GM19328 (cell line): Measurements from ENCODE around the gene ASB12.

Experiments used
- ATAC-seq: cut with Tn5 transposase; IDR thresholded peaks from one replicate; pipeline ENCODE4 v1.9.1; 2021; ENCODE audit warnings: mild to moderate bottlenecking, moderate library complexity; ENCODE audit not compliant: unreplicated experiment

The ASB12 gene

GRCh38 chrX:64186974-64187761, 43.2 kb downstream of the ASB12 start:
- ATAC-seq, result no peak

GRCh38 chrX:64184396-64184795, 46.0 kb downstream of the ASB12 start:
- ATAC-seq, result no peak

DNA sequence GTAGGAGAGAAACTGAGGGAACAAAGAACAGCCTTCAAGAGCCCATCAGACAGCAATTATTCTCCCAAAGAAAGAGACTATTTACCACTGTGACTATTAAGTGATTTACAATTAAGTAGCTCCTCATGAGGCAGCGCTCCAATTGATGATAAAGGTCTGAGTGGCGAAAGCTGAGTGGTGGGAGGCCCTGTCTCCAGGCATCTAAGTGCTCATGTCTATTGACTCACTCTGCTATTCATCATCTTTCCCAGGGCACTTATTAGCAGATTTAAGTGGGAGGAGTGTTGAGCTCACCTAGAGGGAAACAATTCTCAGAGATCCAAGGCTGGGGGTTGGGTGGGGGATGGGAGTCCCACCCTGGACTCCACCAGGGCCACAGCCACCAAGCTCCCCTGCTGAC, 48.2 kb downstream of the ASB12 start:
- ATAC-seq, result no peak

DNA sequence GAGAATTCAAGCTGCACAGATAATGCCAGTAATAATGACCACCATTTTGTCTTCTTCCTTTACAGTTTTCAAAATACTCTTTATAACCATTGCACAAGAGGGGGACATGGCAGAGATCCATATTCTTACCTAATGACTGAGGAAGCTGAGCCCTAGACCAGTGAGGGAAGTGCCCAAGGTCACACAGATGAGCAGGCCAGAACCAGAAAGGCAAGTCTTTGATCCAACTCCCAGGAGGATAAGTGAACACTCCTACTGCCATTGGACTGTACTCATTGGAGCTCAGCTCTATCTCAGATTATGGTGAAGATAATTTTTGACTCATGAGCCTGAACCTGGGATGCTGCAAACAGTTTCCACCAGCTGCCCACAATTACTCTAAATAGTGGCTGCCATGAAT, 53.5 kb downstream of the ASB12 start:
- ATAC-seq, result no peak
